Breast epithelium (tissue), 4 donors: Measurements from ENCODE around the gene TIRAP. TPM values are rescaled to one million over a fixed set of nuclear protein-coding genes. Genes with fewer than 3 reads are reported as not detected.

Experiments used
- DNase-seq, 2 donors: peaks; one replicate each; pipeline ENCODE4 v3.0.0-alpha.2; 2019; ENCODE audit warnings: low spot score in 2 of 2
- H3K27ac ChIP-seq, 2 donors: fragments of 200-600 bp; sonication (generic) in 1 of 2; one replicate each; pipeline ENCODE4 v1.5.1; 2016 to 2019; ENCODE audit warnings: mild to moderate bottlenecking in 1 of 2
- H3K27me3 ChIP-seq, 2 donors: fragments of 200-600 bp; sonication (generic) in 1 of 2; one replicate each; pipeline versions ENCODE4 v1.5.1 to v1.6.0; 2017 to 2019; ENCODE audit warnings: control low read depth in 1 of 2, mild to moderate bottlenecking in 1 of 2
- H3K36me3 ChIP-seq: fragments of 200-600 bp; one replicate; pipeline ENCODE4 v1.5.1; 2019
- H3K4me1 ChIP-seq, 2 donors: fragments of 200-600 bp; sonication (generic); one replicate each; pipeline ENCODE4 v1.5.1; 2016 to 2019; ENCODE audit warnings: control low read depth in 1 of 2
- H3K4me3 ChIP-seq, 3 donors: fragments of 200-600 bp; sonication (generic); 1 replicate in 2 of 3; 2 replicates in 1 of 3; pipeline ENCODE4 v1.5.1; 2016 to 2019; ENCODE audit warnings: mild to moderate bottlenecking in 3 of 3, moderate library complexity in 2 of 3
- H3K9me3 ChIP-seq, 2 donors: fragments of 200-600 bp; sonication (generic) in 1 of 2; one replicate each; pipeline ENCODE4 v1.5.1; 2016 to 2019; ENCODE audit warnings: control low read depth in 1 of 2
- POLR2A ChIP-seq: fragments of 450-650 bp; IDR thresholded peaks from one replicate; pipeline ENCODE4 v1.6.1; 2016; ENCODE audit warnings: antibody characterized with exemption, mild to moderate bottlenecking, moderate library complexity
- POLR2AphosphoS5 ChIP-seq, 3 donors: sonication (generic); formaldehyde crosslinking; IDR thresholded peaks; one replicate each; pipeline ENCODE4 v1.6.1; 2017; ENCODE audit warnings: antibody characterized with exemption in 3 of 3
- intact Hi-C: fragments of 100-400 bp; cut with DNase I; formaldehyde crosslinking; loops from one replicate; pipeline ENCODE4 v1.15.1; 2023; ENCODE audit warnings: low total_unique reads
- total RNA-seq, 3 donors: library from RNA; depleted of rRNA; stranded (reverse); fragments of >200 nt; gene quantifications; one replicate each; pipeline ENCODE4 v1.1.0, GENCODE V29; 2016
- TF ChIP-seq, protein P1 (sequence below), 3 donors: fragments of 450-650 bp; IDR thresholded peaks; one replicate each; pipeline ENCODE4 v1.5.1; 2016 to 2017; ENCODE audit warnings: antibody characterized with exemption in 3 of 3, mild to moderate bottlenecking in 3 of 3, moderate library complexity in 3 of 3

TIRAP gene
- total RNA-seq, 3 donors from 2014 or later, result 8.9 to 11.1 (median 10.9) TPM

DNA sequence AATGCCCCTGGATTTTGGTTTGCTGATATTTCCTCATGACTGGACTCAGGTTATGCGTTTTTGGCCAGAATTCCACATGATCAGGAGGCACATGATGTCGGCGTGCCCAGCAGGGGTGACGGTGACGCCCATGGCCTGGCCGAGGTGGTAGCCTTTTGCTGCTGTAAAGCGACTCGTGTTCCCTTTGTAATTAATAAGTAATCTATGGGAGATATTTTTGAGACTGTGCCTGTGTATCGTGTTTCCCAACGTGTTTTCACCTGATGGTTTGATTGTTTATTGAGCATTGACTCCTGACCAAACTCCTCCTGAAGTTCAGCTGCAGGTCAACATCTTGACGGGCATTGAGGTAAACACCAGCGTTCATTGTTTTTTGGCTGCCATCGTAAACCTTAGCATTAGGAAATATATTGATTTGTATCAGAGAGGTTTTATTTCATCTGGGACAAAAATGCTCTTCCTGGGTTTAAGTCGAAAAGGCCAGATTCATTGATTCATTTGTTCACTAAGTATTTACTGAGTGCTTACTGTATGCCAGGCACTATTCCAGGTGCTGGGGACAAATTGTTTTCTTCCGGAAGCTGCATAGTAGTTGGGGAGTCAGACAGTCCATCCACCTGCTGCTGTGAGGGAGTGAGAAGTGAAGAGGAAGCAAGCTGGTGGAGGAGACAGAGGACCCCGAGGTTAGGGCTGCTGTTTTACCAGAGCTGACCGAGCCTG lies 44.5 kb downstream of the TIRAP start:
- TF ChIP-seq POLR2AphosphoS5 (IDR thresholded peaks at IDR 0.05) (no peak), POLR2A (no peak)
- TF ChIP-seq, protein P1, sequence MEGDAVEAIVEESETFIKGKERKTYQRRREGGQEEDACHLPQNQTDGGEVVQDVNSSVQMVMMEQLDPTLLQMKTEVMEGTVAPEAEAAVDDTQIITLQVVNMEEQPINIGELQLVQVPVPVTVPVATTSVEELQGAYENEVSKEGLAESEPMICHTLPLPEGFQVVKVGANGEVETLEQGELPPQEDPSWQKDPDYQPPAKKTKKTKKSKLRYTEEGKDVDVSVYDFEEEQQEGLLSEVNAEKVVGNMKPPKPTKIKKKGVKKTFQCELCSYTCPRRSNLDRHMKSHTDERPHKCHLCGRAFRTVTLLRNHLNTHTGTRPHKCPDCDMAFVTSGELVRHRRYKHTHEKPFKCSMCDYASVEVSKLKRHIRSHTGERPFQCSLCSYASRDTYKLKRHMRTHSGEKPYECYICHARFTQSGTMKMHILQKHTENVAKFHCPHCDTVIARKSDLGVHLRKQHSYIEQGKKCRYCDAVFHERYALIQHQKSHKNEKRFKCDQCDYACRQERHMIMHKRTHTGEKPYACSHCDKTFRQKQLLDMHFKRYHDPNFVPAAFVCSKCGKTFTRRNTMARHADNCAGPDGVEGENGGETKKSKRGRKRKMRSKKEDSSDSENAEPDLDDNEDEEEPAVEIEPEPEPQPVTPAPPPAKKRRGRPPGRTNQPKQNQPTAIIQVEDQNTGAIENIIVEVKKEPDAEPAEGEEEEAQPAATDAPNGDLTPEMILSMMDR (IDR thresholded peaks at IDR 0.05), result no peak
- no peak overlapping the region for H3K4me3 ChIP-seq
- no peak overlapping the region for H3K27ac ChIP-seq
- no peaks in the 10 kb centered on the region for H3K4me1 ChIP-seq
- no peaks in the 10 kb centered on the region for H3K9me3 ChIP-seq
- no peaks in the 10 kb centered on the region for H3K36me3 ChIP-seq
- DNase-seq, result no peak
- H3K27me3 ChIP-seq, result no peaks in the 10 kb centered on the region
- intact Hi-C loops, result no loop called here

DNA sequence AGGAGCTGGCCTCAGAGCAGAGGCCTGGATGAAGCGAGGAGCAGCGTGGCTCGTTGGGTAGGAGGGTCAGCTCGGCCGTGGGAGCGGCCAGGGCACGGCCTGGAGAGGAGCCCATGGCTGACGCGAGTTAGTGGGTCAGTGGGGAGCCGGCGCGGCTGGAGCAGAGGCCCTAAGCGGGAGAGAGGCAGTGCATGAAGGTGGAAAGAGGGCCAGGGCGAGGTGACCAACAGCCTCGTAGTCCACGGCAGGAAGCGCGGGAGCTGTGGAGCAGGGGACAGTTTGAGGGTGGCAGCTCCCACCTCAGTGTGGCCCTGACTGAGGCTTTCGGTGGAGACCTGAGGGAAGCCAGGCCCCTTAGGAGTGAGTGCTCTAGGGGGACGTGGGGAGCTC lies 45.1 kb downstream of the TIRAP start:
- H3K27me3 ChIP-seq, result no peaks in the 10 kb centered on the region
- no peaks in the 10 kb centered on the region for H3K9me3 ChIP-seq
- TF ChIP-seq POLR2A (no peak), POLR2AphosphoS5 (IDR thresholded peaks at IDR 0.05) (no peak)
- TF ChIP-seq, protein P1 (IDR thresholded peaks at IDR 0.05), result no peak
- intact Hi-C loops, result no loop called here
- no peaks in the 10 kb centered on the region for H3K36me3 ChIP-seq
- H3K27ac ChIP-seq, result no peak overlapping the region
- no peak overlapping the region for H3K4me3 ChIP-seq
- H3K4me1 ChIP-seq, result no peaks in the 10 kb centered on the region
- no peak for DNase-seq

DNA sequence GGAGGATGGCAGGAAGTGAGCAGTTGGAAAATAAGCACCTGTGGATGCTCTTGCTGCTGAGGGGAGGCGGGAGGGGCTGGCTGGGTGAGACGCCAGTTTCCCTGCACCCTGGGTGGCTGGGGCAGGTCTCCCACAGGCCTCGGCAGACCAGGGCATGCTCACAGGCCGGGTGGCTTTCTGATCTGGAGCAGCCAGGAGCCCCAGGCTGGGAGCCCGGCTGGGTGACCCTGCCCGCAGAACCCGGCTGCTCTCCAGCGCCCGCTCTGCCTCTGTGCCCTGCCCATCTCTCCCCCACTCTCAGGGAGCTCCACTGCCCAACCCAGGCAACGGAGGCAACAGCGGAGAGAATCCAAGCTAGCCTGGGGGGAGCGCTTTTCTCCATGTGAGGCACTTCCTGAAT lies 45.6 kb downstream of the TIRAP start:
- intact Hi-C loops, result no loop called here
- no peaks in the 10 kb centered on the region for H3K27me3 ChIP-seq
- no peaks in the 10 kb centered on the region for H3K36me3 ChIP-seq
- no peaks in the 10 kb centered on the region for H3K4me1 ChIP-seq
- no peaks in the 10 kb centered on the region for H3K9me3 ChIP-seq
- H3K27ac ChIP-seq, result no peak overlapping the region
- H3K4me3 ChIP-seq, result no peak overlapping the region
- no peak for DNase-seq
- TF ChIP-seq, protein P1 (IDR thresholded peaks at IDR 0.05), result no peak
- TF ChIP-seq POLR2AphosphoS5 (IDR thresholded peaks at IDR 0.05), result no peak

DNA sequence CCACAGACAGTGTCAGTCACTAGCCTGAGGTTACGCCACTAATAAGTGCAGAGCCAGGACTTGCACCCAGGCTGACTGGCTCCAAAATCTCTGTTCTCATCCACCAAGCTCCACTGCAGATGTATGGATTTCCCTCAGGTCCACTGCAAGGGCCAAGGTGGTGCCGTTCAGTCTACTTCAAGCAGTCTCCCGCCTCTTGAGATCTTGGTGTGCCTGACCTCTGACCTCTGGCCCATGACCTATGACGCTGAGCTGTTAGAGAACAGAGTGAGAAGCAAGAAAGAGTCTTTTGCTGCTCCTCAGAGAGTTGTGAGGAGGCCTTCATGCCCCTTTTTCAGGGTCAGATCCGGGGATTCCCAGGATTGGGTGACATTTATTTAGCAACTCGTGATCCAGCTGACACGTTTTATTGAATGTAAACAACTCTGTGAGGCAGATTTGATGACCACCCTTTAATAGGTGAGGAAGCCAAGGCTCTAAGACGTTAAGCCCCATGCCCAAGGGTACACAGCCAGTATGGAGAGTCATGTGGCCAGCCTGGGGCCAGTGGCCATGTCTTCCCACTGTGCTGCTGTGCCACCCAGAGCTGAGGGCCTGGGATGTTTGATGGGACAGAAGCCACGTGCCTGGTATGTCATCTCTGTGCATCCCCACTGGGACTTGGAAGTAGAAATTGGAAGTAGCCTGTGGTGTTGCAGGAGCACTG lies 46.2 kb downstream of the TIRAP start:
- no peak for DNase-seq
- Histone ChIP-seq H3K27me3 (no peaks in the 10 kb centered on the region), H3K9me3 (no peaks in the 10 kb centered on the region), H3K36me3 (no peaks in the 10 kb centered on the region), H3K4me3 (no peak overlapping the region), H3K27ac (no peak overlapping the region), H3K4me1 (no peaks in the 10 kb centered on the region)
- TF ChIP-seq POLR2A (no peak), POLR2AphosphoS5 (IDR thresholded peaks at IDR 0.05) (no peak)
- TF ChIP-seq, protein P1 (IDR thresholded peaks at IDR 0.05), result no peak
- intact Hi-C loops, result no loop called here

DNA sequence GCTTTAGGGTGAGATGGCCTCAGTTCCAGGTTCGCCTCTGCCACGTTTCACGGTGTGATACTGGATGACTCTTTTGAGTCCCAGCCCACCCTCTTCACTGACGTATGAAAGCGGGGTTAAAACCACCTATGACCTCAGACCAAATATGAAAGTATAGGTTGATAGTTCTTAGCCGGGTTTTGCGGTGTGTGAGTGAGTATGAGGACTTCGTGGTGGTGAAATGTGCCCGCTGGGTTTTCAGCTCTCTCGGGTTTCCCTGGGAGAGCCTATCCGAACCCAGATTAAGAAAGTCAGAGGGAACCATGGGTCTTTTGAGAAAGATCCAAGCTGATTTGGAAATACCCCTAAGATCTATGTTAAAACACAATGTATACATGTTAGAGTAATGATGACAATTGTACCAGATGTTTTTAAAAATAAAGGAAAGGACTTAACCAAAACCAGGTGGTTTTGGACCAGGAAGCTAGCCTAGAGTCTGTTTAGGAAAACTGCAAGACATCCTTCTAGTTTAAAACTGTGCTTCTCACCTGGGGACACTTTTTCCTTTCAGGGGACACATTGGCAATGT lies 46.8 kb downstream of the TIRAP start:
- Histone ChIP-seq H3K36me3 (no peaks in the 10 kb centered on the region), H3K27ac (no peak overlapping the region), H3K4me1 (no peaks in the 10 kb centered on the region), H3K4me3 (no peak overlapping the region), H3K27me3 (no peaks in the 10 kb centered on the region), H3K9me3 (no peaks in the 10 kb centered on the region)
- no peak for TF ChIP-seq POLR2AphosphoS5 (IDR thresholded peaks at IDR 0.05)
- no peak for TF ChIP-seq POLR2A
- TF ChIP-seq, protein P1 (IDR thresholded peaks at IDR 0.05), result no peak
- no peak for DNase-seq
- intact Hi-C loops, result no loop called here
